ENCODE measurements around the gene ASB8.
"Not testable (repeated sequence)": the region's sequence is repeated elsewhere in the genome, so short reads cannot be mapped to it uniquely, and the experiment has no call there.

The ASB8 gene

GRCh38 chr12:48111312-48111693, 46.0 kb downstream of the ASB8 start:
- H3K9me3 ChIP-seq (ENCODE audit: control insufficient read depth, low read depth, low read length): not testable (repeated sequence)

DNA sequence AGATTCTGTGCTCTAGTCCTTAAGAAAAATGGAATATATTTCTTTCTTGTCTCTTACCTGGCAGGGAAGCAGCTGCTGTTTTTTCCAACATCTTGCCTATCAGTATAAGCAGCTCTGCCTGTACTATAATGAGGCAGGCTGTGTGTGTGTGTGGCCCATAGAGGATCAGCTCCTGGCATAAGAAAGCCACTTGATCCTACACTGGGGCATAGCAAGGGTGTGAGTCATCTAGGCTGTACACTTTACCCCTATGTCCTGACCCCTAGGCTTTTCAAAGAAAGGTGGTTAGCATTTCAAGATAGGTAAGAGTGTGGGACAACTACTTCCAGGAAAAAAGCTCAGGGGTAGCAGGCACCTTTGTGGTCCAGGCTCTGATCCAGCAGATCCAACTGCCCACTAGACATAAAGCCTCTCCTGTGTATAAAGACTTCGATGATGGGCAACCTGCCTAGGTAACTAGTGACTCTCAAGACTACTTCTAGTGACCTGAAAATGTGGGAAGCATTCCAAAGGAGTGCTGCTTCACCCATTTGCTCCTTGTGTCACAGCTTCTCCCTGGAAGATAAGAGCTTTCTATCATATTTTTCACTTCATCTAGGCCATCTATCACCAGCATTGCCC, 46.5 kb downstream of the ASB8 start:
- H3K27ac ChIP-seq (ENCODE audit: low read length): no peak overlapping the region
- H3K9ac ChIP-seq (ENCODE audit: low read length): no peak overlapping the region
- H3K9me3 ChIP-seq (ENCODE audit: control insufficient read depth, low read depth, low read length): no peaks in the 10 kb centered on the region
- no peak overlapping the region for H3K4me3 ChIP-seq (ENCODE audit: low read length)
- H3K36me3 ChIP-seq (ENCODE audit: control insufficient read depth, low read depth, low read length): no peaks in the 10 kb centered on the region
- peaks cover 6% of the 10 kb centered on the region for H3K4me1 ChIP-seq (ENCODE audit: control insufficient read depth, low read depth, low read length)
- H3K27me3 ChIP-seq (ENCODE audit: control insufficient read depth, insufficient read depth, low read length): peaks cover 4% of the 10 kb centered on the region

More at GRCh38 chr12:48111312-48111693, 46.0 kb downstream of the ASB8 start:
- H3K9ac ChIP-seq (ENCODE audit: low read length); H3K4me1 ChIP-seq (ENCODE audit: control insufficient read depth, low read depth, low read length); H3K27me3 ChIP-seq (ENCODE audit: control insufficient read depth, insufficient read depth, low read length); H3K4me3 ChIP-seq (ENCODE audit: low read length); H3K36me3 ChIP-seq (ENCODE audit: control insufficient read depth, low read depth, low read length); H3K27ac ChIP-seq (ENCODE audit: low read length): not testable (repeated sequence)

- Histone ChIP-seq H3K27ac (ENCODE audit: low read length) (no peak overlapping the region), H3K4me1 (ENCODE audit: control insufficient read depth, low read depth, low read length) (peaks cover 13% of the 10 kb centered on the region), H3K9me3 (ENCODE audit: control insufficient read depth, low read depth, low read length) (no peaks in the 10 kb centered on the region), H3K9ac (ENCODE audit: low read length) (no peak overlapping the region), H3K27me3 (ENCODE audit: control insufficient read depth, insufficient read depth, low read length) (peaks cover 4% of the 10 kb centered on the region), H3K4me3 (ENCODE audit: low read length) (no peak overlapping the region), H3K36me3 (ENCODE audit: control insufficient read depth, low read depth, low read length) (no peaks in the 10 kb centered on the region)
These were observed 47.9 kb downstream of the ASB8 start for GRCh38 chr12:48109424-48109823.

GRCh38 chr12:48106681-48107613, 50.4 kb downstream of the ASB8 start:
- Histone ChIP-seq H3K4me3 (ENCODE audit: low read length) (peak overlapping the region; percentile 99), H3K9ac (ENCODE audit: low read length) (peak overlapping the region; percentile 87), H3K36me3 (ENCODE audit: control insufficient read depth, low read depth, low read length) (no peaks in the 10 kb centered on the region), H3K27ac (ENCODE audit: low read length) (peak overlapping the region; percentile 91), H3K9me3 (ENCODE audit: control insufficient read depth, low read depth, low read length) (no peaks in the 10 kb centered on the region), H3K27me3 (ENCODE audit: control insufficient read depth, insufficient read depth, low read length) (peaks cover 4% of the 10 kb centered on the region), H3K4me1 (ENCODE audit: control insufficient read depth, low read depth, low read length) (peaks cover 15% of the 10 kb centered on the region)

DNA sequence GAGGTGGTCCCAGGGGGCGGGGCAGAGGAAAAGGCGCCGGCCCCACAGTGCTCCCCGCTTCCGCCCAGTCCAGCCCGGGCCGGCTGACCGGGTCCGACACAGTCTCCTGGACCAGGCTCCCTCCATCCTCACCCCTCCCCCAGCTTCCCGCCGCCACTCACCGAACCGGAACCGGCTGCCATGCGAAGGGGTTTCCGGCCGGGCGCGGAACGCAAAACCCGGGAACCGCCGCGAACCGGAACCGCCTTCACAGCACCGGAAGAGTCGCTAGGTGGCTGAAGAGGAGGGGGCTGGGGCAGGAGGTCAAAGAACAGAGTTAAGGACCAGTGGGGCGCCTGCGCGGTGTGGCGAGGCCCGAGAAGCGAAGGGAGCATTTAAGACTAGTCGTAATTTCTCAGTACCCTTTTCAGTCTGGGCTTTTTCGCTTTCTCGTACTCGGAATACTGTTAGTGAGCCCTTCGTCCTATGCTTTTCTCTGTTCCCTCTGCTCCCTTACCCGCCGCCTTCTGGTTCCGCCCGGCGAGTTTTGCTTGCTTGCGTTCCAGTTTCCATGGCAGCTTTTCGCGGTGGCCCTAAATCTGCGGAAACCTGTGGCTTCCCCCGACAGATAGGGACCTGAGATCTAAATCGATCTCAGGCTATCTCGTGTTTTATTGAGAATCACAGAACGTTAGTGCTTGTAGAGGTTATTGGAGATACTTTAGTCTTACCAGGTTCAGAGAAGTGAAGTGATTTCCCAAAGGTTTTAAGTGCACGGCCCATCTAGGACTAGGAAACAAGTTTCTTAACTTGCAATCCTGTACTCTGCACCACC, 51.2 kb downstream of the ASB8 start, which contains the start of gene SENP1:
Gene SENP1, minus strand, starts transcription at position 213 of the 814 bp plus-strand sequence. CDS start 4,607 bp downstream, outside the sequence.
- Histone ChIP-seq H3K4me3 (ENCODE audit: low read length) (peak within 1 kb of the TSS; percentile 99), H3K27ac (ENCODE audit: low read length) (peak within 1 kb of the TSS; percentile 91), H3K36me3 (ENCODE audit: control insufficient read depth, low read depth, low read length) (no peaks in the 10 kb centered on the region), H3K9ac (ENCODE audit: low read length) (peak within 1 kb of the TSS; percentile 87), H3K4me1 (ENCODE audit: control insufficient read depth, low read depth, low read length) (peaks cover 15% of the 10 kb centered on the region), H3K9me3 (ENCODE audit: control insufficient read depth, low read depth, low read length) (no peaks in the 10 kb centered on the region), H3K27me3 (ENCODE audit: control insufficient read depth, insufficient read depth, low read length) (peaks cover 4% of the 10 kb centered on the region)

DNA sequence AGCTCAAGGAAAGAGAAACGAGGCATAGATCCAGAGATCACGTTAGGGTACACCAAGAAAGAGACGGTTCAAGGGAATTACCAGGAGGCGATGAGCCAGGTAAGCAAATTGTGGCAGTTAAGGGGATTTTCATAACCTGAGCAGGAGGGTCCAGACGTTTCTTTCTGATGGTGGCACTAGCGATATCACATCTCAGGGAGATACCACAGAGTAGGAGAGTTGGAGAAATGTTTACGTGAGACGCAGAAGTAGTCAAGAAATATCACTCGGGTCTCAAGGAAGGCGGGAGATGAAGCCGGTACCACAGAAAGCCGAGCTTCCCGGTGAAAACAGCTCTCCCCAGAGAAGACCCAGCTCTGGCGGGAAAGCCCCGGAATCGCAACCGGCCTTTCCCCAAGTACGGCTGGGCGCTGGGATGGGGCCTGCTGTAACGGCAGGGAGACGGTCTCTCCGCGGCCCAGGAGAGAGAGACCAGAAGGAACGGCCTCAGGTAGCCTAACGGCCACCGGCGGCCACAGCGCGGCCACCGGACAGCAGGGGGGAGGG, 51.9 kb downstream of the ASB8 start:
- Histone ChIP-seq H3K9me3 (ENCODE audit: control insufficient read depth, low read depth, low read length) (no peaks in the 10 kb centered on the region), H3K9ac (ENCODE audit: low read length) (peak overlapping the region; percentile 87)

GRCh38 chr12:48104531-48104930, 52.8 kb downstream of the ASB8 start:
- Histone ChIP-seq H3K9ac (ENCODE audit: low read length) (peak overlapping the region; percentile 87), H3K4me3 (ENCODE audit: low read length) (peak overlapping the region; percentile 99), H3K9me3 (ENCODE audit: control insufficient read depth, low read depth, low read length) (no peaks in the 10 kb centered on the region), H3K36me3 (ENCODE audit: control insufficient read depth, low read depth, low read length) (no peaks in the 10 kb centered on the region), H3K27me3 (ENCODE audit: control insufficient read depth, insufficient read depth, low read length) (no peaks in the 10 kb centered on the region), H3K4me1 (ENCODE audit: control insufficient read depth, low read depth, low read length) (peaks cover 15% of the 10 kb centered on the region), H3K27ac (ENCODE audit: low read length) (no peak overlapping the region)

More for the DNA sequence above, 51.9 kb downstream of the ASB8 start:
- H3K27ac ChIP-seq (ENCODE audit: low read length): peak overlapping the region; percentile 85
- no peaks in the 10 kb centered on the region for H3K36me3 ChIP-seq (ENCODE audit: control insufficient read depth, low read depth, low read length)
- H3K4me1 ChIP-seq (ENCODE audit: control insufficient read depth, low read depth, low read length): peaks cover 15% of the 10 kb centered on the region
- peaks cover 1% of the 10 kb centered on the region for H3K27me3 ChIP-seq (ENCODE audit: control insufficient read depth, insufficient read depth, low read length)
- H3K4me3 ChIP-seq (ENCODE audit: low read length): peak overlapping the region; percentile 99
